Endodermal cell (in vitro differentiated cells): ENCODE measurements around the gene AFAP1L2. TPM values are rescaled to one million over a fixed set of nuclear protein-coding genes. Genes with fewer than 3 reads are reported as not detected.

ENCODE experiments used
- DNase-seq: peaks from one replicate; pipeline ENCODE4 v3.0.0-alpha.2; 2017
- H3K27ac ChIP-seq: 2 replicates; pipeline ENCODE4 v1.5.1; 2013; ENCODE audit warnings: mild to moderate bottlenecking, low read depth, low read length, moderate library complexity
- H3K27me3 ChIP-seq: 2 replicates; pipeline ENCODE4 v1.6.1; 2013; ENCODE audit warnings: mild to moderate bottlenecking, low read length, moderate library complexity; ENCODE audit not compliant: insufficient read depth, control insufficient read depth, poor library complexity, severe bottlenecking
- H3K36me3 ChIP-seq: 2 replicates; pipeline ENCODE4 v1.7.0; 2013; ENCODE audit warnings: mild to moderate bottlenecking, low read length, moderate library complexity; ENCODE audit not compliant: control insufficient read depth, insufficient read depth
- H3K4me1 ChIP-seq: one replicate; pipeline ENCODE4 v1.7.0; 2013; ENCODE audit warnings: low read length; ENCODE audit not compliant: control insufficient read depth, insufficient read depth
- H3K4me3 ChIP-seq: 2 replicates; pipeline ENCODE4 v1.5.1; 2013; ENCODE audit warnings: mild to moderate bottlenecking, low read length, moderate library complexity
- H3K9ac ChIP-seq: 2 replicates; pipeline ENCODE4 v1.6.1; 2013; ENCODE audit warnings: mild to moderate bottlenecking, low read length, moderate library complexity; ENCODE audit not compliant: poor library complexity, severe bottlenecking; ENCODE audit errors: extremely low read depth
- H3K9me3 ChIP-seq: 2 replicates; pipeline ENCODE4 v1.6.1; 2013; ENCODE audit warnings: mild to moderate bottlenecking, low read length, moderate library complexity; ENCODE audit not compliant: control insufficient read depth
- H3K27ac Mint-ChIP-seq: 2 replicates; pipeline ENCODE4 v1.8.0; 2020; ENCODE audit warnings: mixed read lengths
- H3K27me3 Mint-ChIP-seq: 2 replicates; pipeline ENCODE4 v1.8.0; 2021; ENCODE audit warnings: mild to moderate bottlenecking, mixed read lengths; ENCODE audit not compliant: insufficient read depth
- H3K36me3 Mint-ChIP-seq: 2 replicates; pipeline ENCODE4 v1.8.0; 2020; ENCODE audit warnings: low read depth, mixed read lengths
- H3K4me1 Mint-ChIP-seq: 2 replicates; pipeline ENCODE4 v1.8.0; 2020; ENCODE audit warnings: mixed read lengths
- H3K4me3 Mint-ChIP-seq: 2 replicates; pipeline ENCODE4 v1.8.0; 2020; ENCODE audit warnings: mild to moderate bottlenecking, moderate library complexity, mixed read lengths
- H3K9me3 Mint-ChIP-seq: 2 replicates; pipeline ENCODE4 v1.8.0; 2020; ENCODE audit warnings: mild to moderate bottlenecking, mixed read lengths
- WGBS, 2 experiments: methylation state at CpG; one replicate each; pipeline versions ENCODE4 v1.1.5 to v1.1.7; 2013; ENCODE audit warnings: missing lambda C conversion rate in 2 of 2, mixed read lengths in 1 of 2; ENCODE audit not compliant: insufficient coverage in 1 of 2, insufficient read length in 1 of 2; 5-methylcytosine and 5-hydroxymethylcytosine counted together
- total RNA-seq, 2 donors: library from RNA; stranded (reverse); fragmentation: NEBNext Ultra II Directional in 1 of 2; extraction: Animal tissue kit (Norgen Biotek cat#: 25700) in 1 of 2; gene quantifications; 2 replicates in 1 of 2; 3 replicates in 1 of 2; pipeline ENCODE4 v1.2.1, GENCODE V29; 2021
- TF ChIP-seq, protein P1 (sequence below): fragments of 200-600 bp; sonication (generic); conservative IDR thresholded peaks from 2 replicates; pipeline ENCODE4 v1.5.0; 2021; ENCODE audit warnings: antibody characterized with exemption, mild to moderate bottlenecking

AFAP1L2 gene
- total RNA-seq, 2 donors from 2014 or later: 1.5 to 2.2 TPM

- peaks cover 5% of the 10 kb centered on the region for H3K36me3 Mint-ChIP-seq
- Histone ChIP-seq H3K4me1 (no peaks in the 10 kb centered on the region), H3K36me3 (no peaks in the 10 kb centered on the region), H3K27me3 (no peaks in the 10 kb centered on the region), H3K4me3 (no peak overlapping the region), H3K9me3 (no peaks in the 10 kb centered on the region), H3K9ac (no peak overlapping the region), H3K27ac (no peak overlapping the region)
- no peak for DNase-seq
- H3K9me3 Mint-ChIP-seq: peaks cover 5% of the 10 kb centered on the region
- no peak overlapping the region for H3K4me3 Mint-ChIP-seq
- peaks cover 12% of the 10 kb centered on the region for H3K4me1 Mint-ChIP-seq
- TF ChIP-seq, protein P1, sequence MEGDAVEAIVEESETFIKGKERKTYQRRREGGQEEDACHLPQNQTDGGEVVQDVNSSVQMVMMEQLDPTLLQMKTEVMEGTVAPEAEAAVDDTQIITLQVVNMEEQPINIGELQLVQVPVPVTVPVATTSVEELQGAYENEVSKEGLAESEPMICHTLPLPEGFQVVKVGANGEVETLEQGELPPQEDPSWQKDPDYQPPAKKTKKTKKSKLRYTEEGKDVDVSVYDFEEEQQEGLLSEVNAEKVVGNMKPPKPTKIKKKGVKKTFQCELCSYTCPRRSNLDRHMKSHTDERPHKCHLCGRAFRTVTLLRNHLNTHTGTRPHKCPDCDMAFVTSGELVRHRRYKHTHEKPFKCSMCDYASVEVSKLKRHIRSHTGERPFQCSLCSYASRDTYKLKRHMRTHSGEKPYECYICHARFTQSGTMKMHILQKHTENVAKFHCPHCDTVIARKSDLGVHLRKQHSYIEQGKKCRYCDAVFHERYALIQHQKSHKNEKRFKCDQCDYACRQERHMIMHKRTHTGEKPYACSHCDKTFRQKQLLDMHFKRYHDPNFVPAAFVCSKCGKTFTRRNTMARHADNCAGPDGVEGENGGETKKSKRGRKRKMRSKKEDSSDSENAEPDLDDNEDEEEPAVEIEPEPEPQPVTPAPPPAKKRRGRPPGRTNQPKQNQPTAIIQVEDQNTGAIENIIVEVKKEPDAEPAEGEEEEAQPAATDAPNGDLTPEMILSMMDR: no peak
- no peaks in the 10 kb centered on the region for H3K27me3 Mint-ChIP-seq
- WGBS, 2 experiments: 87% methylated on average over 1 of the region's 1 CpG; no CpG with 5 or more reads in 1 of the 2 experiments
- H3K27ac Mint-ChIP-seq: no peak overlapping the region
Measured at GRCh38 chr10:114255227-114255626, 149.1 kb downstream of the AFAP1L2 start.

DNA sequence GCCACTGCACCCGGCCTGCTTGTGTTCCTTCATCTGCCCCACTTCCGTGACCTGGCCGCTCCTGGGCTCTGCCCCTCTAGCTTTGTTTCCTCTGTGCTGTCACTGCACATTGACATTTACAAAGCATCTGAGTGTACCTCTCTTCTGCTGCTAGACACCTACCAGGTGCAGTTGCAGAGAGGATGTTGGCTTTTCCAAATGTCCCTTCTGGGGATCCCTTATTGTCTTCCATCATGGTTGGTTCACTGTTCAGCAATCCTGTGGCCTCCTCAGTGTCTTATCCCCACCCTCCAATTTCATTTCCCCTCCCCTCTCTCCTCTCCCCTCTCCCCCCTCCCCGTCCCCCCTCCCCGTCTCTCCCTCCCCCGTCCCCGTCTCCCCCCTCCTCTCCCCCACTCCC, 151.4 kb downstream of the AFAP1L2 start:
- no peak overlapping the region for H3K27ac ChIP-seq
- Mint-ChIP-seq H3K27ac (no peak overlapping the region), H3K27me3 (no peaks in the 10 kb centered on the region), H3K4me3 (no peak overlapping the region), H3K4me1 (peaks cover 4% of the 10 kb centered on the region), H3K9me3 (peaks cover 5% of the 10 kb centered on the region), H3K36me3 (peaks cover 5% of the 10 kb centered on the region)
- TF ChIP-seq, protein P1: no peak
- no peak overlapping the region for H3K9ac ChIP-seq
- H3K4me3 ChIP-seq: no peak overlapping the region
- H3K4me1 ChIP-seq: no peaks in the 10 kb centered on the region
- no peaks in the 10 kb centered on the region for H3K36me3 ChIP-seq
- DNase-seq: no peak
- H3K27me3 ChIP-seq: no peaks in the 10 kb centered on the region
- no peaks in the 10 kb centered on the region for H3K9me3 ChIP-seq
- 96 to 100% methylated on average over 3 of the region's 7 CpGs for WGBS, 2 experiments

DNA sequence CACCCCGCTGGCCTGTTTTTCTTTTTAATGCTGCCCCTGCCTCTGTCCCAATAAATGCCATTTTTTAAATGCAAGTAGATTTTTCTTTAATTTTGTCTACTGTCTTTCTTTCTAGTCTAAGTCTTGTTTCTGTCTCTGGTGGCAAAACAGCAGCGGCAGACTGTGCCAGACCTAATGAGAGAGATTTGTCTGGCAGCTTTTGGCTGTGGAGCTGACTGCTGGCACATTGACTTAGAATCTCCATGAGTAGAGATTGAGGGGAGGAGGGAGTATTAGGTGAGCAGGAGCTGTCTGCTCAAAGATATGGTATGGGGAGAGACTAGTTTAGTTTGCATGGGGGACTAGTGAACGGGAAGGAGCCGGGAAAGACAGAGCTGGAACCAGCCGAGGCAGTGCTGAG, 152.2 kb downstream of the AFAP1L2 start:
- Histone ChIP-seq H3K9ac (no peak overlapping the region), H3K9me3 (no peaks in the 10 kb centered on the region), H3K4me3 (no peak overlapping the region), H3K27me3 (no peaks in the 10 kb centered on the region), H3K36me3 (no peaks in the 10 kb centered on the region), H3K27ac (no peak overlapping the region), H3K4me1 (no peaks in the 10 kb centered on the region)
- TF ChIP-seq, protein P1: no peak
- Mint-ChIP-seq H3K9me3 (peaks cover 5% of the 10 kb centered on the region), H3K4me3 (no peak overlapping the region), H3K36me3 (peaks cover 5% of the 10 kb centered on the region), H3K27ac (no peak overlapping the region), H3K4me1 (no peaks in the 10 kb centered on the region), H3K27me3 (no peaks in the 10 kb centered on the region)
- DNase-seq: no peak
- 94 to 96% methylated on average over 4 to 5 of the region's 5 CpGs for WGBS, 2 experiments
